ENCODE results near the gene ACAA1. TPM values are rescaled to one million over a fixed set of nuclear protein-coding genes. Genes with fewer than 3 reads are reported as not detected.

ACAA1 gene
- total RNA-seq, 1 experiment from 2014 or later = 52.0 TPM

GRCh38 chr3:38125305-38126120 lies 11.4 kb downstream of the ACAA1 start:
- CTCF ChIA-PET = no interaction called here

DNA sequence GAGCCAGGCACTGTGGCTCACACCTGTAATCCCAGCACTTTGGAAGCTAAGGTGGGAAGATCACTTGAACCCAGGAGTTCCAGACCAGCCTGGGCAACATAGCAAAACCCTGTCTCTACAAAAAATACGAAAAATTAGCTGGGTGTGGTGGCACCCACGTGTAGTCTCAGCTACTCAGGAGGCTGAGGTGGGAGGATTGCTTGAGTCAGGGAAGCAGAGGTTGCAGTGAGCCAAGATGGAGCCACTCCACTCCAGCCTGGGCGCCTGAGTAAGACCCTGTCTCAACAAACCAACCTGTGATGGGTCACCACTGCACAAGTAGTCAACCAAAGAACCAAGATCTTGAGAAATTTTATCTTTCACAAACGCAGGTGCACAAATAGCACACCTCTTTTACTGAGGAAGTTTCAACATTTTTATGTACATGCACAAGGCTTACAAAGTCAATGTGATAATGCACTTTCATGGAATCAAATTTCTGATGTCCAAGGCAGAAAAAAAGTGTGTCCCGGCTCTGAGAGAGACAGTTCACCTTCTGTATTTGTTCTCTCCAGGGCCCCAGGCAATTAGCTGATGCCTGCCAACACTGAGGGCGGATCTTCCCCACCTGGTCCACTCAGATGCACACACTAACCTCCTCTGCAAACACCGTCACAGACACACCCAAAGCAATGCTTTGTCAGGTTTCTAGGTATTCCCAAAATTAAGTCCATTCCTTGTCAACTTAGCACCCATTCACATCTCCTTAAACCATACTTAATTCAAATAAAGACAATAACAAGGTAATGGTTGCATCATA lies 12.4 kb downstream of the ACAA1 start:
- ChIA-PET POLR2A (no interaction called here), CTCF (no interaction called here)
- Histone ChIP-seq H3K27ac (ENCODE audit: low read length) (no peak overlapping the region), H3K9me3 (ENCODE audit: control insufficient read depth, insufficient read depth, low read depth, low read length) (no peaks in the 10 kb centered on the region), H3K27me3 (ENCODE audit: control insufficient read depth, insufficient read depth, low read length) (no peaks in the 10 kb centered on the region), H3K4me3 (ENCODE audit: low read depth in 2 of 2, low read length in 2 of 2) (no peak overlapping the region), H3K4me1 (ENCODE audit: control insufficient read depth, insufficient read depth, low read length) (no peaks in the 10 kb centered on the region), H3K36me3 (ENCODE audit: control insufficient read depth, insufficient read depth, low read length) (no peaks in the 10 kb centered on the region; the same call in none of the 2 replicates)
- in situ Hi-C loops (cut with HindIII; ENCODE audit: low pct_unique_long_range_greater_than_20kb, low sequenced_read_pairs) = no loop called here
- intact Hi-C loops (cut with micrococcal nuclease; ENCODE audit: unreplicated experiment) = no loop called here
- ATAC-seq = no peak
- BruUV-seq (replicated peaks) = no TSS peak
- no peak for TF ChIP-seq REST (IDR thresholded peaks at IDR 0.05; ENCODE audit: insufficient read depth in 1 of 2, low read depth in 2 of 2, low read length in 1 of 2)
- TF ChIP-seq, protein P1, sequence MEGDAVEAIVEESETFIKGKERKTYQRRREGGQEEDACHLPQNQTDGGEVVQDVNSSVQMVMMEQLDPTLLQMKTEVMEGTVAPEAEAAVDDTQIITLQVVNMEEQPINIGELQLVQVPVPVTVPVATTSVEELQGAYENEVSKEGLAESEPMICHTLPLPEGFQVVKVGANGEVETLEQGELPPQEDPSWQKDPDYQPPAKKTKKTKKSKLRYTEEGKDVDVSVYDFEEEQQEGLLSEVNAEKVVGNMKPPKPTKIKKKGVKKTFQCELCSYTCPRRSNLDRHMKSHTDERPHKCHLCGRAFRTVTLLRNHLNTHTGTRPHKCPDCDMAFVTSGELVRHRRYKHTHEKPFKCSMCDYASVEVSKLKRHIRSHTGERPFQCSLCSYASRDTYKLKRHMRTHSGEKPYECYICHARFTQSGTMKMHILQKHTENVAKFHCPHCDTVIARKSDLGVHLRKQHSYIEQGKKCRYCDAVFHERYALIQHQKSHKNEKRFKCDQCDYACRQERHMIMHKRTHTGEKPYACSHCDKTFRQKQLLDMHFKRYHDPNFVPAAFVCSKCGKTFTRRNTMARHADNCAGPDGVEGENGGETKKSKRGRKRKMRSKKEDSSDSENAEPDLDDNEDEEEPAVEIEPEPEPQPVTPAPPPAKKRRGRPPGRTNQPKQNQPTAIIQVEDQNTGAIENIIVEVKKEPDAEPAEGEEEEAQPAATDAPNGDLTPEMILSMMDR (IDR thresholded peaks at IDR 0.05) = no peak
- TF ChIP-seq SIN3A (IDR thresholded peaks at IDR 0.05; ENCODE audit: borderline replicate concordance, insufficient read depth, low read depth, low read length) = no peak
- no peak for TF ChIP-seq TCF7L2 (IDR thresholded peaks at IDR 0.05; ENCODE audit: low read depth, low read length)
- TF ChIP-seq POLR2AphosphoS5 (IDR thresholded peaks at IDR 0.05; ENCODE audit: low read depth, low read length) = no peak
- DNase-seq (ENCODE audit: low read depth, low spot score) = no peak

More at GRCh38 chr3:38125305-38126120, 11.4 kb downstream of the ACAA1 start:
- TF ChIP-seq, protein P1 (IDR thresholded peaks at IDR 0.05) = no peak
- TF ChIP-seq REST (IDR thresholded peaks at IDR 0.05; ENCODE audit: insufficient read depth in 1 of 2, low read depth in 2 of 2, low read length in 1 of 2) (no peak), POLR2AphosphoS5 (IDR thresholded peaks at IDR 0.05; ENCODE audit: low read depth, low read length) (no peak), SIN3A (IDR thresholded peaks at IDR 0.05; ENCODE audit: borderline replicate concordance, insufficient read depth, low read depth, low read length) (no peak), TCF7L2 (IDR thresholded peaks at IDR 0.05; ENCODE audit: low read depth, low read length) (no peak)
- H3K27ac ChIP-seq (ENCODE audit: low read length) = no peak overlapping the region
- H3K4me1 ChIP-seq (ENCODE audit: control insufficient read depth, insufficient read depth, low read length) = no peaks in the 10 kb centered on the region
- ATAC-seq (no peak), DNase-seq (ENCODE audit: low read depth, low spot score) (no peak)
- H3K4me3 ChIP-seq (ENCODE audit: low read depth in 2 of 2, low read length in 2 of 2) = no peak overlapping the region
- no peaks in the 10 kb centered on the region for H3K9me3 ChIP-seq (ENCODE audit: control insufficient read depth, insufficient read depth, low read depth, low read length)
- intact Hi-C loops (cut with micrococcal nuclease; ENCODE audit: unreplicated experiment) = no loop called here
- BruUV-seq (replicated peaks) = no TSS peak
- in situ Hi-C loops (cut with HindIII; ENCODE audit: low pct_unique_long_range_greater_than_20kb, low sequenced_read_pairs) = no loop called here
- no peaks in the 10 kb centered on the region for H3K27me3 ChIP-seq (ENCODE audit: control insufficient read depth, insufficient read depth, low read length)
- POLR2A ChIA-PET = no interaction called here
- no peaks in the 10 kb centered on the region; the same call in none of the 2 replicates for H3K36me3 ChIP-seq (ENCODE audit: control insufficient read depth, insufficient read depth, low read length)
